Embryonic facial prominence (tissue), 1 donor: ENCODE data around the gene TPSD1.
"Not testable (repeated sequence)": the region's sequence is repeated elsewhere in the genome, so short reads cannot be mapped to it uniquely, and the experiment has no call there.

Source experiments
- DNase-seq: peaks from one replicate; pipeline ENCODE4 v3.0.0-alpha.2; 2016; ENCODE audit errors: extremely low spot score

TPSD1 gene

GRCh38 chr16:1281517-1281916 lies 25.6 kb downstream of the TPSD1 start:
- DNase-seq, result no peak

GRCh38 chr16:1282324-1282973 lies 26.6 kb downstream of the TPSD1 start:
- DNase-seq, result no peak

GRCh38 chr16:1283296-1283695 lies 27.4 kb downstream of the TPSD1 start:
- DNase-seq, result no peak

- no peak for DNase-seq
Measured at GRCh38 chr16:1283996-1284616, 28.2 kb downstream of the TPSD1 start.

GRCh38 chr16:1285669-1286512 lies 30.0 kb downstream of the TPSD1 start:
- DNase-seq, result no peak

- no peak for DNase-seq
Measured at GRCh38 chr16:1286513-1287094, 30.7 kb downstream of the TPSD1 start.

- no peak for DNase-seq
Measured at GRCh38 chr16:1287982-1288670, 32.3 kb downstream of the TPSD1 start.

- DNase-seq, result no peak
Measured at GRCh38 chr16:1288813-1289476, 33.1 kb downstream of the TPSD1 start.

GRCh38 chr16:1289477-1289866 lies 33.6 kb downstream of the TPSD1 start:
- DNase-seq, result no peak

GRCh38 chr16:1290063-1290501 lies 34.2 kb downstream of the TPSD1 start:
- DNase-seq, result no peak

GRCh38 chr16:1290860-1291575 lies 35.1 kb downstream of the TPSD1 start:
- DNase-seq, result no peak

GRCh38 chr16:1291576-1291974 lies 35.7 kb downstream of the TPSD1 start:
- DNase-seq, result no peak

- DNase-seq, result not testable (repeated sequence)
Measured at GRCh38 chr16:1292208-1292607, 36.3 kb downstream of the TPSD1 start.

GRCh38 chr16:1292808-1293207 lies 36.9 kb downstream of the TPSD1 start:
- DNase-seq, result not testable (repeated sequence)

- DNase-seq, result no peak
Measured at GRCh38 chr16:1293921-1294656, 38.2 kb downstream of the TPSD1 start.

GRCh38 chr16:1295465-1295864 lies 39.6 kb downstream of the TPSD1 start:
- no peak for DNase-seq

GRCh38 chr16:1296688-1297017 lies 40.8 kb downstream of the TPSD1 start:
- not testable (repeated sequence) for DNase-seq

- DNase-seq, result no peak
Measured at GRCh38 chr16:1297018-1297696, 41.3 kb downstream of the TPSD1 start.

- no peak for DNase-seq
Measured at GRCh38 chr16:1298406-1298805, 42.5 kb downstream of the TPSD1 start.
